Sigmoid colon (tissue), 4 donors: ENCODE data around the gene ACTN1.

ENCODE experiments used
- CTCF ChIP-seq, 4 experiments: fragments of 450-650 bp in 3 of 4; fragments of 200-600 bp in 1 of 4; IDR thresholded peaks; one replicate each; pipeline ENCODE4 v1.5.1; 2016 to 2019; ENCODE audit warnings: antibody characterized with exemption in 4 of 4, mild to moderate bottlenecking in 3 of 4, moderate library complexity in 2 of 4
- EP300 ChIP-seq, 4 donors: sonication (generic); formaldehyde crosslinking; IDR thresholded peaks; one replicate each; pipeline ENCODE4 v1.6.1; 2017; ENCODE audit warnings: antibody characterized with exemption in 4 of 4
- POLR2A ChIP-seq, 2 donors: fragments of 450-650 bp; IDR thresholded peaks; one replicate each; pipeline ENCODE4 v1.6.1; 2016; ENCODE audit warnings: antibody characterized with exemption in 2 of 2, mild to moderate bottlenecking in 2 of 2, moderate library complexity in 2 of 2
- POLR2AphosphoS5 ChIP-seq, 4 donors: sonication (generic); formaldehyde crosslinking; IDR thresholded peaks; one replicate each; pipeline ENCODE4 v1.6.1; 2017; ENCODE audit warnings: antibody characterized with exemption in 4 of 4

GRCh38 chr14:68878908-68879307 lies 100.2 kb downstream of the ACTN1 start:
- TF ChIP-seq CTCF (IDR thresholded peaks at IDR 0.05): no peak
- no peak for TF ChIP-seq POLR2AphosphoS5 (IDR thresholded peaks at IDR 0.05)
- no peak for TF ChIP-seq POLR2A (IDR thresholded peaks at IDR 0.05)
- TF ChIP-seq EP300 (IDR thresholded peaks at IDR 0.05): no peak
